ENCODE data around the gene CEP250.

CEP250 gene, protein sequence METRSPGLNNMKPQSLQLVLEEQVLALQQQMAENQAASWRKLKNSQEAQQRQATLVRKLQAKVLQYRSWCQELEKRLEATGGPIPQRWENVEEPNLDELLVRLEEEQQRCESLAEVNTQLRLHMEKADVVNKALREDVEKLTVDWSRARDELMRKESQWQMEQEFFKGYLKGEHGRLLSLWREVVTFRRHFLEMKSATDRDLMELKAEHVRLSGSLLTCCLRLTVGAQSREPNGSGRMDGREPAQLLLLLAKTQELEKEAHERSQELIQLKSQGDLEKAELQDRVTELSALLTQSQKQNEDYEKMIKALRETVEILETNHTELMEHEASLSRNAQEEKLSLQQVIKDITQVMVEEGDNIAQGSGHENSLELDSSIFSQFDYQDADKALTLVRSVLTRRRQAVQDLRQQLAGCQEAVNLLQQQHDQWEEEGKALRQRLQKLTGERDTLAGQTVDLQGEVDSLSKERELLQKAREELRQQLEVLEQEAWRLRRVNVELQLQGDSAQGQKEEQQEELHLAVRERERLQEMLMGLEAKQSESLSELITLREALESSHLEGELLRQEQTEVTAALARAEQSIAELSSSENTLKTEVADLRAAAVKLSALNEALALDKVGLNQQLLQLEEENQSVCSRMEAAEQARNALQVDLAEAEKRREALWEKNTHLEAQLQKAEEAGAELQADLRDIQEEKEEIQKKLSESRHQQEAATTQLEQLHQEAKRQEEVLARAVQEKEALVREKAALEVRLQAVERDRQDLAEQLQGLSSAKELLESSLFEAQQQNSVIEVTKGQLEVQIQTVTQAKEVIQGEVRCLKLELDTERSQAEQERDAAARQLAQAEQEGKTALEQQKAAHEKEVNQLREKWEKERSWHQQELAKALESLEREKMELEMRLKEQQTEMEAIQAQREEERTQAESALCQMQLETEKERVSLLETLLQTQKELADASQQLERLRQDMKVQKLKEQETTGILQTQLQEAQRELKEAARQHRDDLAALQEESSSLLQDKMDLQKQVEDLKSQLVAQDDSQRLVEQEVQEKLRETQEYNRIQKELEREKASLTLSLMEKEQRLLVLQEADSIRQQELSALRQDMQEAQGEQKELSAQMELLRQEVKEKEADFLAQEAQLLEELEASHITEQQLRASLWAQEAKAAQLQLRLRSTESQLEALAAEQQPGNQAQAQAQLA (N-terminal part only)

DNA sequence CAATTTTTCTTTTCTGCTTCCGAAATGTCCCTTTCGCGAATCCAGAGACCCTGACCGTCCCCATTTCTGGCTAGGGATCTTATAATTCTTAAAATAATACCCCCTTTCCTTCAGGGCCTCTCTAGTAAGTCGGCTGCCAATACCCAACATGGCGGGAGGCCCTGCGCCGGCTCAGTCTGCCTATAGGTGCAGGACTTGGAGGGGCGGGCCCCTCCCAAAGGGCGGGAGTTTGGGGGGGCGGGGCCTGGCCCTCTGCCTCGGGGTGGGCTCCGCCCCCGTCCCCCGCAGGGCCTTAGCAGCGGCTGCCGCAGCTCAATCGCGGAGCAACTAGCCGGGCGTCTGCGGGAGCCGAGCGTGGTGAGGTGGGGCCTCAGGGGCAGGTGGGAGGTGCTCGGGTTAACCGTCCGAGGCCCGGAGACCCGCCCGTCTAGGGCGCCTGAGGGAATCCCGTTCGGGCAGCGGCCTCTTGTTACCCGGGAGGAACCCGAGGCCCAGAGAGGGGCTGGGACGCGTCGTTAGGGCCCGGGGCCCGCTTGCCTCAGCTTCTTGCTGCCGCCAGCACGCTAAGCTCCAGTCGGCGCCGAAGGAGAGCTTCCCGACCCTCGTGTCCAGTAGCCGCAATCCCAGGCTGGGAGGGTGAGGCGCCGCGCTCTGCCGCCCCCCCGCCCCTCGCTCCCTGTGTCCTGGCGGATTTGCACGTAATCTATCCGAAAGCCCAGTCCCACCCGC lies at the start of gene CEP250:
Gene CEP250, plus strand, starts transcription at position 718 of the 729 bp plus-strand sequence. CDS start 6,770 bp downstream, outside the sequence.
- Histone ChIP-seq H3K4me3 (ENCODE audit: low read depth, low read length) (peak within 1 kb of the TSS; percentile 83), H3K27me3 (replicated peaks) (no peaks in the 10 kb centered on the region), H3K36me3 (replicated peaks) (peaks cover 3% of the 10 kb centered on the region), H3K27ac (peak within 1 kb of the TSS; percentile 98)
- TF ChIP-seq, protein P1, sequence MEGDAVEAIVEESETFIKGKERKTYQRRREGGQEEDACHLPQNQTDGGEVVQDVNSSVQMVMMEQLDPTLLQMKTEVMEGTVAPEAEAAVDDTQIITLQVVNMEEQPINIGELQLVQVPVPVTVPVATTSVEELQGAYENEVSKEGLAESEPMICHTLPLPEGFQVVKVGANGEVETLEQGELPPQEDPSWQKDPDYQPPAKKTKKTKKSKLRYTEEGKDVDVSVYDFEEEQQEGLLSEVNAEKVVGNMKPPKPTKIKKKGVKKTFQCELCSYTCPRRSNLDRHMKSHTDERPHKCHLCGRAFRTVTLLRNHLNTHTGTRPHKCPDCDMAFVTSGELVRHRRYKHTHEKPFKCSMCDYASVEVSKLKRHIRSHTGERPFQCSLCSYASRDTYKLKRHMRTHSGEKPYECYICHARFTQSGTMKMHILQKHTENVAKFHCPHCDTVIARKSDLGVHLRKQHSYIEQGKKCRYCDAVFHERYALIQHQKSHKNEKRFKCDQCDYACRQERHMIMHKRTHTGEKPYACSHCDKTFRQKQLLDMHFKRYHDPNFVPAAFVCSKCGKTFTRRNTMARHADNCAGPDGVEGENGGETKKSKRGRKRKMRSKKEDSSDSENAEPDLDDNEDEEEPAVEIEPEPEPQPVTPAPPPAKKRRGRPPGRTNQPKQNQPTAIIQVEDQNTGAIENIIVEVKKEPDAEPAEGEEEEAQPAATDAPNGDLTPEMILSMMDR (IDR thresholded peaks at IDR 0.05; ENCODE audit: low read depth, low read length, missing control alignments): no peak
- DNase-seq: peak; percentile 91
- in situ Hi-C loops (cut with HindIII; ENCODE audit: low pct_ligation_motif_present, low sequenced_read_pairs): no loop called here

DNA sequence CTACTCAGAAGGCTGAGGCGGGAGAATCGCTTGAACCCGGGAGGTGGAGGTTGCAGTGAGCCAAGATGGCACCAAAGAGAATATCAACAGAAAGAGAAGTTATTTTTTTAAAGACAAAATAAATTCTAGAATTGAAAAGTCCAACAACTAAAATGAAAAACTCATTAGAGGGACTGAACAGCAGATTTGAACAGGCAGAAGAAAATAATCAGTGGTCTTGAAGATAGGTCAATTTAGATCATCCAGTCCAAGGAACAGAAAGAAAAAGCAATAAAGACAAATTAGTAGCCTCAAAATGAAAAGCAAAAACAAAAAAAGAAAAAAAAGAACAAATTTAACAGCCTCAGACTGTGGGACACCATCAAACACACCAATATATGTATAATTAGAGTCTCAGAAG lies 49.6 kb upstream of the CEP250 start:
- peaks cover 14% of the 10 kb centered on the region for H3K36me3 ChIP-seq (replicated peaks)
- no peaks in the 10 kb centered on the region for H3K27me3 ChIP-seq (replicated peaks)
- H3K4me3 ChIP-seq (ENCODE audit: low read depth, low read length): no peak overlapping the region
- TF ChIP-seq, protein P1 (IDR thresholded peaks at IDR 0.05; ENCODE audit: low read depth, low read length, missing control alignments): no peak
- H3K27ac ChIP-seq: no peak overlapping the region
- DNase-seq: no peak
- in situ Hi-C loops (cut with HindIII; ENCODE audit: low pct_ligation_motif_present, low sequenced_read_pairs): no loop called here

DNA sequence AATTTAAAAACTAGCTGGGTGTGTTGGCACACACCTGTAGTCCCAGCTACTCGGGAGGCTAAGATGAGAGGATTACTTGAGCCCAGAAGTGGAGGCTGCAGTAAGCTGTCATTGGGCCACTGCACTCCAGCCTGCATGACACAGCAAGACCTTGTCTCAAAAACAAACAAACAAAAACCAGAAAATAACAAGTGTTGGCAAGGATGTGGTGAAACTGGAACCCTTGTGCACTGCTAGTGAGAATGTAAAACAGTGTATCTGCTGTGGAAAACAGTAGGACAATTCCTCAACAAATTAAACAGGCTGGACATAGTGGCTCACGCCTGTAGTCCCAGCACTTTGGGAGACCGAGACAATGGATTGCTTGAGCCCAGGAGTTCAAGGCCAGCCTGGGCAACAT lies 47.1 kb upstream of the CEP250 start:
- H3K36me3 ChIP-seq (replicated peaks): peaks cover 14% of the 10 kb centered on the region
- in situ Hi-C loops (cut with HindIII; ENCODE audit: low pct_ligation_motif_present, low sequenced_read_pairs): no loop called here
- no peak for DNase-seq
- no peak overlapping the region for H3K4me3 ChIP-seq (ENCODE audit: low read depth, low read length)
- H3K27me3 ChIP-seq (replicated peaks): no peaks in the 10 kb centered on the region
- TF ChIP-seq, protein P1 (IDR thresholded peaks at IDR 0.05; ENCODE audit: low read depth, low read length, missing control alignments): no peak
- no peak overlapping the region for H3K27ac ChIP-seq

DNA sequence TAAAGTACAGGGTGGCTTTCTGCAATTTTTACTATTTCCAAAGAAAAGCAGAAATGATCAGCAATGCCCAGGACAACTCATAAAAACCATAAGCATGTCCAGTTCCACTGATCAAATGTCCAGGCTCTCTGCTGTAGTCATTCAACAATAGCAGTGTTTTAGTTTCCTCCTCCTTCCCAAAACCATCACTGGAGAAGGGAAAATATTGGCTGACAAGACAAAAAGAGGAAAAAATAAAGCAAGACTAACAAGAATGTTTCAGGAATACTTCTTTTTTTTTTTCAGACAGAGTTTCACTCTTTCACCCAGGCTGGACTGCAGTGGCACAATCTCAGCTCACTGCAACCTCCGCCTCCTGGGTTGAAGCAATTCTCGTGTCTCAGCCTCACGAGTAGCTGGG lies 45.9 kb upstream of the CEP250 start:
- no peak overlapping the region for H3K27ac ChIP-seq
- DNase-seq: no peak
- H3K4me3 ChIP-seq (ENCODE audit: low read depth, low read length): no peak overlapping the region
- peaks cover 14% of the 10 kb centered on the region for H3K36me3 ChIP-seq (replicated peaks)
- in situ Hi-C loops (cut with HindIII; ENCODE audit: low pct_ligation_motif_present, low sequenced_read_pairs): no loop called here
- TF ChIP-seq, protein P1 (IDR thresholded peaks at IDR 0.05; ENCODE audit: low read depth, low read length, missing control alignments): no peak
- H3K27me3 ChIP-seq (replicated peaks): no peaks in the 10 kb centered on the region

DNA sequence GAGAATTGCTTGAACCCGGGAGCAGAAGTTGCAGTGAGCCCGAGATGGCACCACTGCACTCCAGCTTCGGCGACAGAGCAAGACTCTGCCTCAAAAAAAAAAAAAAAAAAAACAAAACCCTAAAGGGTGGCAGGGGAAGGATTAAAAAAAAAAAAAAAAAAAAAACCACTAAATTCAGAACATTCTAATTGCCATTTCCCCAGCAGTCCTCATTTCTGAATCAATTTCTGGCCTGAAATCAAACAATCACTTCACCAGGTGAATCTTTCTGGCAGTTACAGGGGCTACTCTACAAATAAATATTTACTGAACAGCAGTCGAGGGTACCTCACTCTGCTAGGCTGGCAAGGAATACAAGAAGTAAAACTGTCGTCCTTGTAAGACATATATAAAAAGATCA lies 44.8 kb upstream of the CEP250 start:
- Histone ChIP-seq H3K27me3 (replicated peaks) (no peaks in the 10 kb centered on the region), H3K4me3 (ENCODE audit: low read depth, low read length) (peak overlapping the region; percentile 98), H3K27ac (no peak overlapping the region), H3K36me3 (replicated peaks) (peaks cover 11% of the 10 kb centered on the region)
- in situ Hi-C loops (cut with HindIII; ENCODE audit: low pct_ligation_motif_present, low sequenced_read_pairs): no loop called here
- TF ChIP-seq, protein P1 (IDR thresholded peaks at IDR 0.05; ENCODE audit: low read depth, low read length, missing control alignments): no peak
- DNase-seq: no peak
